Uterus (tissue), 2 donors: ENCODE results near the gene RASAL2.

Experiments
- POLR2A ChIP-seq, 2 donors: fragments of 450-650 bp; IDR thresholded peaks; one replicate each; pipeline ENCODE4 v1.6.1; 2016; ENCODE audit warnings: antibody characterized with exemption in 2 of 2, mild to moderate bottlenecking in 1 of 2, moderate library complexity in 1 of 2
- TF ChIP-seq, protein P1 (sequence below), 4 experiments: fragments of 200-600 bp in 2 of 4; fragments of 450-650 bp in 2 of 4; sonication (generic) in 2 of 4; IDR thresholded peaks; one replicate each; pipeline ENCODE4 v1.5.1; 2016 to 2019; ENCODE audit warnings: antibody characterized with exemption in 4 of 4, mild to moderate bottlenecking in 2 of 4, moderate library complexity in 1 of 4

DNA sequence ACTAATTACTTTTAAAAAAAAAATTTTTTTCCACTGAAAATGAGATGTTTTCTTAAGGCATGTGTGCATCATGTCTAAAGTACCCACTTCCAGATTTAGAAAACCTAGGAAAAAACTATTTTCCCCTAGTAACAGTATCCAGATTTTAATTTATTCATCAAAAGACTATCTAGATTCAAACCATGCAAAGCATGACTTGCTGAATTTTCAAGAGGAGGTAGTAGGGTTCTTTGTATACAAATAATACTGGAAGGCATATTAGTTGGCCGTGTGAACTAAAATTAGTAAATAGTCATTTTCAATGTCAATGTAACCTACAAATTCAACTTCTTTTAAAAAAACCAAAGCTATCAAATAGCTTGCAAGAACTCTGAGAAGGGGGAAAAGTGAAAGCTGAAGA is 213.4 kb downstream of the RASAL2 start:
- TF ChIP-seq, protein P1, sequence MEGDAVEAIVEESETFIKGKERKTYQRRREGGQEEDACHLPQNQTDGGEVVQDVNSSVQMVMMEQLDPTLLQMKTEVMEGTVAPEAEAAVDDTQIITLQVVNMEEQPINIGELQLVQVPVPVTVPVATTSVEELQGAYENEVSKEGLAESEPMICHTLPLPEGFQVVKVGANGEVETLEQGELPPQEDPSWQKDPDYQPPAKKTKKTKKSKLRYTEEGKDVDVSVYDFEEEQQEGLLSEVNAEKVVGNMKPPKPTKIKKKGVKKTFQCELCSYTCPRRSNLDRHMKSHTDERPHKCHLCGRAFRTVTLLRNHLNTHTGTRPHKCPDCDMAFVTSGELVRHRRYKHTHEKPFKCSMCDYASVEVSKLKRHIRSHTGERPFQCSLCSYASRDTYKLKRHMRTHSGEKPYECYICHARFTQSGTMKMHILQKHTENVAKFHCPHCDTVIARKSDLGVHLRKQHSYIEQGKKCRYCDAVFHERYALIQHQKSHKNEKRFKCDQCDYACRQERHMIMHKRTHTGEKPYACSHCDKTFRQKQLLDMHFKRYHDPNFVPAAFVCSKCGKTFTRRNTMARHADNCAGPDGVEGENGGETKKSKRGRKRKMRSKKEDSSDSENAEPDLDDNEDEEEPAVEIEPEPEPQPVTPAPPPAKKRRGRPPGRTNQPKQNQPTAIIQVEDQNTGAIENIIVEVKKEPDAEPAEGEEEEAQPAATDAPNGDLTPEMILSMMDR (IDR thresholded peaks at IDR 0.05) = no peak
- TF ChIP-seq POLR2A (IDR thresholded peaks at IDR 0.05) = no peak
